K562 (cell line): Measurements from ENCODE around the gene EML5. TPM values are rescaled to one million over a fixed set of nuclear protein-coding genes. Genes with fewer than 3 reads are reported as not detected.

ENCODE experiments used
- AFF4 ChIP-seq: sonication (generic); formaldehyde crosslinking; IDR thresholded peaks from 2 replicates; pipeline ENCODE4 v1.8.0; 2023; ENCODE audit warnings: mild to moderate bottlenecking, missing genetic modification reagents
- CBX2 ChIP-seq: fragments of 200-600 bp; sonication (generic); IDR thresholded peaks from one replicate; pipeline ENCODE4 v1.6.1; 2012; ENCODE audit warnings: mild to moderate bottlenecking, low read length, inconsistent platforms; ENCODE audit not compliant: insufficient read depth, poor library complexity, severe bottlenecking
- CEBPZ ChIP-seq: fragments of 150-350 bp; IDR thresholded peaks from 2 replicates; pipeline ENCODE4 v1.6.1; 2014; ENCODE audit warnings: low read depth, mild to moderate bottlenecking, low read length, borderline replicate concordance
- HDAC2 ChIP-seq: fragments of 450-650 bp; IDR thresholded peaks from 2 replicates; pipeline ENCODE4 v1.6.1; 2016; ENCODE audit warnings: mild to moderate bottlenecking
- HDAC3 ChIP-seq: fragments of 450-650 bp; IDR thresholded peaks from 2 replicates; pipeline ENCODE4 v1.6.1; 2018; ENCODE audit warnings: borderline replicate concordance, mild to moderate bottlenecking, moderate library complexity; ENCODE audit not compliant: partially characterized antibody
- JUND ChIP-seq, 2 experiments: IDR thresholded peaks; 2 replicates in 1 of 2; 3 replicates in 1 of 2; pipeline ENCODE4 v1.6.1; 2011; ENCODE audit warnings: borderline replicate concordance in 2 of 2, low read depth in 2 of 2, low read length in 2 of 2, improper control_type of control experiment in 1 of 2, missing biosample characterization in 1 of 2, missing genetic modification characterization in 1 of 2, missing genetic modification reagents in 1 of 2
- NR2F6 ChIP-seq: fragments of 450-650 bp; formaldehyde crosslinking; IDR thresholded peaks from 2 replicates; pipeline ENCODE4 v1.4.0; 2020; ENCODE audit warnings: mild to moderate bottlenecking
- NR3C1 ChIP-seq: sonication (generic); formaldehyde crosslinking; IDR thresholded peaks from 2 replicates; pipeline ENCODE4 v1.8.1; 2022; ENCODE audit warnings: missing genetic modification reagents
- RBM25 ChIP-seq: fragments of 200-400 bp; formaldehyde crosslinking; IDR thresholded peaks from 2 replicates; pipeline ENCODE4 v1.6.1; 2018; ENCODE audit warnings: low read length, low read depth, moderate library complexity; ENCODE audit not compliant: severe bottlenecking
- ZBTB9 ChIP-seq: fragments of 450-650 bp; formaldehyde crosslinking; IDR thresholded peaks from 2 replicates; pipeline ENCODE4 v1.4.0; 2020; ENCODE audit warnings: mild to moderate bottlenecking, moderate library complexity
- ZC3H11A ChIP-seq: IDR thresholded peaks from 2 replicates; pipeline ENCODE4 v1.6.1; 2012; ENCODE audit warnings: low read depth, low read length, improper control_type of control experiment
- ZNF518B ChIP-seq: fragments of 250-450 bp; sonication (Bioruptor Pico); IDR thresholded peaks from 2 replicates; pipeline ENCODE4 v1.5.0; 2021; ENCODE audit warnings: mild to moderate bottlenecking, moderate library complexity
- polyA plus RNA-seq, 8 experiments: library from polyadenylated mRNA; depleted of rRNA in 4 of 8; stranded (reverse) in 5 of 8; unstranded in 3 of 8; fragments of >200 nt; fragmentation: Nextera tagmentation in 2 of 8; fragmentation: Illumina TruSeq in 1 of 8; extraction: Ambion mirVana in 2 of 8; extraction: Trizol in 1 of 8; gene quantifications; 2 replicates each; pipeline versions ENCODE4 v1.2.1 to v1.2.3, GENCODE V29; 2011 to 2014; ENCODE audit warnings: inconsistent platforms in 1 of 8, missing spikeins in 1 of 8
- total RNA-seq, 7 experiments: library from RNA; depleted of rRNA in 6 of 7; stranded (reverse); fragments of >200 nt in 6 of 7; fragmentation: Illumina TruSeq in 2 of 7; extraction: Trizol in 2 of 7; gene quantifications; 2 replicates each; pipeline versions ENCODE4 v1.2.1 to v1.2.3, GENCODE V29; 2011 to 2021; ENCODE audit warnings: low replicate concordance in 1 of 7
- TF ChIP-seq, protein P1 (sequence below): fragments of 250-450 bp; sonication (Bioruptor Pico); IDR thresholded peaks from 2 replicates; pipeline ENCODE4 v1.8.0; 2022; ENCODE audit warnings: moderate library complexity, mild to moderate bottlenecking, inconsistent platforms

EML5 gene
- total and polyA plus RNA-seq, 9 of the 15 experiments (the other 6 are each of a cell fraction or from before 2014, with no cell fraction given) = 0.06 to 0.34 (median 0.22) TPM

DNA sequence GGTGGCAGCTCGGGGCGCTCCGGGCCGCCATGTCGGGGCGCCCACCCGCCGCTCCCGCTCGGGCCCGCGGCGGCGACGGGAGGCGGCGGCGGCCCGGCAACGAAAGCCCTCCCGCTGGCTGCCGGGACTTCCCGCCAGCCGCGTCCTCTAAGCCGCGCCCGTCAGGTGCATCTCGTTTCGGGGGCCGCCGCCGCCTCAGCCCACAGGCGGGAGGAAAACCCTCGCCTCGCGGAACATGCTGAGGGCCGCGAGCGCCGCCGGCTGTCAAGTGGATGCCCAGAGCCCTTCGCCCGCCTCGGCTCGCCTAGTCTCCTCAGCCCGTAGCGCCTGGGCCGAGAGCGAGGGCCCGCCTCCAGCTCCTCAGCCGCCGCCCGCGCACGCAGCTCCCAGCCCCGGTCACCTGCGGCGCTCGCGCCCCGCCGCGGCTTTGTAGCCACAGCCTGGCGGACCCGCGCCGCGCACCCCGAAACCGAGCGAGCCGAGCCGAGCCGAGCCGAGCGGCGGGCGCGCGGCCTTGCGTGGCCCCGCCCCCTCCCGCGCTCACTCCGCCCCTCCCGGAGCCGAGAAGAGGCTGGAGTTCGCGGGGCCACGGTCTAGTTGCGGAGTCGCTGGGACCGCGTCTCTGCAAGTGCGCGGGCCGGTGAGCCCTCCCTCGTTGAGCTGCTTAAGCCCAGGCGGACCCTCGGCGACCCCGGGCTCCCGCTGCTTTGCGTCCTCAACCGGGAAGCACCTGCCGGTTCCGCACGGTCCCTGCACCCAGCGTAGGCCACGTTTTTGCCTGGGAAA, at the start of gene EML5 (continued):
- TF ChIP-seq AFF4 (no peak), CBX2 (no peak), CEBPZ (no peak), HDAC3 (no peak), NR3C1 (CRISPR knock-in tag) (no peak), RBM25 (no peak), HDAC2 (no peak), ZC3H11A (no peak), NR2F6 (no peak), ZBTB9 (CRISPR knock-in tag) (no peak), ZNF518B (CRISPR knock-in tag) (no peak), JUND (IDR thresholded peaks at IDR 0.05; ENCODE audit: borderline replicate concordance, low read depth, low read length) (no peak), JUND (tag; IDR thresholded peaks at IDR 0.05; ENCODE audit: borderline replicate concordance, low read depth, low read length) (no peak)
- TF ChIP-seq, protein P1, sequence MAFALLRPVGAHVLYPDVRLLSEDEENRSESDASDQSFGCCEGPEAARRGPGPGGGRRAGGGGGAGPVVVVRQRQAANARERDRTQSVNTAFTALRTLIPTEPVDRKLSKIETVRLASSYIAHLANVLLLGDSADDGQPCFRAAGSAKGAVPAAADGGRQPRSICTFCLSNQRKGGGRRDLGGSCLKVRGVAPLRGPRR (CRISPR knock-in tag) = no peak
